A673 (cell line): ENCODE measurements around the gene TRIM32.

Experiments
- CTCF ChIP-seq: fragments of 300-800, 200-600 bp; sonication (generic); conservative IDR thresholded peaks from 2 replicates; pipeline ENCODE4 v1.5.1; 2017; ENCODE audit warnings: low read depth, mild to moderate bottlenecking, antibody characterized with exemption, low read length, moderate library complexity, mixed read lengths
- EZH2 ChIP-seq: fragments of 200-600 bp; sonication (generic); IDR thresholded peaks from 2 replicates; pipeline ENCODE4 v1.6.1; 2017; ENCODE audit warnings: borderline replicate concordance, low read depth, mild to moderate bottlenecking, mixed read lengths, antibody characterized with exemption, low read length; ENCODE audit not compliant: poor library complexity, severe bottlenecking

- TF ChIP-seq CTCF (no peak), EZH2 (no peak)
Observed at GRCh38 chr9:116720111-116720510, 33.0 kb downstream of the TRIM32 start.
